ENCODE measurements around the gene OR4D1. TPM values are rescaled to one million over a fixed set of nuclear protein-coding genes. Genes with fewer than 3 reads are reported as not detected.
A peak's percentile ranks its signal among the peaks of the same experiment; 100 is the strongest.

OR4D1 gene
- total and polyA plus RNA-seq, 2 of the 13 experiments (the other 11 are each of a cell fraction or from before 2014, with no cell fraction given): not detected

DNA sequence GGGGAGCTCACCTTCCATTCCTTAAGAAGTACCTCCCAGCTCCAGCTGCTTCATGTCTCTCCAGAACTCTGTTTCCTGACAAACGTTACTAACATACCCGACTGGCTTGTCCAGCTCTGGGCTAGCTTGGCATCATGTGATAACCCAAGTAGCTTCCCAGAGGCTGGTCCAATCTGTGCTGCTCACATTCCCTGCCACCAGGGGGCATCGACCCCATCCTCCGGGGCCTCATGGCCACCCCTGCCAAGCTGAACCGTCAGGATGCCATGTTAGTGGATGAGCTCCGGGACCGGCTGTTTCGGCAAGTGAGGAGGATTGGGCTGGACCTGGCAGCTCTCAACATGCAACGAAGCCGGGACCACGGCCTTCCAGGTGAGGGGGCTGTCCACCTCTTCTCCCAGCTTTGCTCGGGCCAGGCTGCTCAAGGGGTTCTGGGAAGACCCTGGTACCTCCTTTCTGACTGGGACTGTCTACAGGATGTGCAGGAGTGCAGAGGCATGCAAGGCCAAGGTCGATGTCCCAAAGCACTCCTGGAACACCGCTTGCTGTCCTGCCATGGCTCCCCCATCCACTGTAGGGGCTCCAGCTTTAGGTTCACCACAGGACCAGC is 51.9 kb downstream of the OR4D1 start (continued):
- TF ChIP-seq, protein P1, sequence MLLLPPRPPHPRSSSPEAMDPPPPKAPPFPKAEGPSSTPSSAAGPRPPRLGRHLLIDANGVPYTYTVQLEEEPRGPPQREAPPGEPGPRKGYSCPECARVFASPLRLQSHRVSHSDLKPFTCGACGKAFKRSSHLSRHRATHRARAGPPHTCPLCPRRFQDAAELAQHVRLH (CRISPR knock-in tag; IDR thresholded peaks at IDR 0.05; ENCODE audit: borderline replicate concordance, low read depth): no peak
- TF ChIP-seq, protein P2, sequence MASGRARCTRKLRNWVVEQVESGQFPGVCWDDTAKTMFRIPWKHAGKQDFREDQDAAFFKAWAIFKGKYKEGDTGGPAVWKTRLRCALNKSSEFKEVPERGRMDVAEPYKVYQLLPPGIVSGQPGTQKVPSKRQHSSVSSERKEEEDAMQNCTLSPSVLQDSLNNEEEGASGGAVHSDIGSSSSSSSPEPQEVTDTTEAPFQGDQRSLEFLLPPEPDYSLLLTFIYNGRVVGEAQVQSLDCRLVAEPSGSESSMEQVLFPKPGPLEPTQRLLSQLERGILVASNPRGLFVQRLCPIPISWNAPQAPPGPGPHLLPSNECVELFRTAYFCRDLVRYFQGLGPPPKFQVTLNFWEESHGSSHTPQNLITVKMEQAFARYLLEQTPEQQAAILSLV (CRISPR knock-in tag; IDR thresholded peaks at IDR 0.05; ENCODE audit: borderline replicate concordance): no peak
- no peak for TF ChIP-seq ZFP37 (CRISPR knock-in tag; IDR thresholded peaks at IDR 0.05; ENCODE audit: borderline replicate concordance)
- no peak for TF ChIP-seq SOX6 (IDR thresholded peaks at IDR 0.05)
- TF ChIP-seq SOX6 (CRISPR knock-in tag; IDR thresholded peaks at IDR 0.05): no peak
- no peak for TF ChIP-seq DPF2 (CRISPR knock-in tag; IDR thresholded peaks at IDR 0.05; ENCODE audit: borderline replicate concordance, low read depth)
- TF ChIP-seq, protein P3, sequence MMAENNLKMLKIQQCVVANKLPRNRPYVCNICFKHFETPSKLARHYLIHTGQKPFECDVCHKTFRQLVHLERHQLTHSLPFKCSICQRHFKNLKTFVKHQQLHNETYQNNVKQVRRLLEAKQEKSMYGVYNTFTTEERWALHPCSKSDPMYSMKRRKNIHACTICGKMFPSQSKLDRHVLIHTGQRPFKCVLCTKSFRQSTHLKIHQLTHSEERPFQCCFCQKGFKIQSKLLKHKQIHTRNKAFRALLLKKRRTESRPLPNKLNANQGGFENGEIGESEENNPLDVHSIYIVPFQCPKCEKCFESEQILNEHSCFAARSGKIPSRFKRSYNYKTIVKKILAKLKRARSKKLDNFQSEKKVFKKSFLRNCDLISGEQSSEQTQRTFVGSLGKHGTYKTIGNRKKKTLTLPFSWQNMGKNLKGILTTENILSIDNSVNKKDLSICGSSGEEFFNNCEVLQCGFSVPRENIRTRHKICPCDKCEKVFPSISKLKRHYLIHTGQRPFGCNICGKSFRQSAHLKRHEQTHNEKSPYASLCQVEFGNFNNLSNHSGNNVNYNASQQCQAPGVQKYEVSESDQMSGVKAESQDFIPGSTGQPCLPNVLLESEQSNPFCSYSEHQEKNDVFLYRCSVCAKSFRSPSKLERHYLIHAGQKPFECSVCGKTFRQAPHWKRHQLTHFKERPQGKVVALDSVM (CRISPR knock-in tag; IDR thresholded peaks at IDR 0.05): no peak
- no peak for TF ChIP-seq HNF4A (CRISPR knock-in tag; IDR thresholded peaks at IDR 0.05)
- TF ChIP-seq YY1 (IDR thresholded peaks at IDR 0.05; ENCODE audit: insufficient read depth, insufficient replicate concordance, low read depth, low read length): peak; percentile 58
- TF ChIP-seq, protein P4, sequence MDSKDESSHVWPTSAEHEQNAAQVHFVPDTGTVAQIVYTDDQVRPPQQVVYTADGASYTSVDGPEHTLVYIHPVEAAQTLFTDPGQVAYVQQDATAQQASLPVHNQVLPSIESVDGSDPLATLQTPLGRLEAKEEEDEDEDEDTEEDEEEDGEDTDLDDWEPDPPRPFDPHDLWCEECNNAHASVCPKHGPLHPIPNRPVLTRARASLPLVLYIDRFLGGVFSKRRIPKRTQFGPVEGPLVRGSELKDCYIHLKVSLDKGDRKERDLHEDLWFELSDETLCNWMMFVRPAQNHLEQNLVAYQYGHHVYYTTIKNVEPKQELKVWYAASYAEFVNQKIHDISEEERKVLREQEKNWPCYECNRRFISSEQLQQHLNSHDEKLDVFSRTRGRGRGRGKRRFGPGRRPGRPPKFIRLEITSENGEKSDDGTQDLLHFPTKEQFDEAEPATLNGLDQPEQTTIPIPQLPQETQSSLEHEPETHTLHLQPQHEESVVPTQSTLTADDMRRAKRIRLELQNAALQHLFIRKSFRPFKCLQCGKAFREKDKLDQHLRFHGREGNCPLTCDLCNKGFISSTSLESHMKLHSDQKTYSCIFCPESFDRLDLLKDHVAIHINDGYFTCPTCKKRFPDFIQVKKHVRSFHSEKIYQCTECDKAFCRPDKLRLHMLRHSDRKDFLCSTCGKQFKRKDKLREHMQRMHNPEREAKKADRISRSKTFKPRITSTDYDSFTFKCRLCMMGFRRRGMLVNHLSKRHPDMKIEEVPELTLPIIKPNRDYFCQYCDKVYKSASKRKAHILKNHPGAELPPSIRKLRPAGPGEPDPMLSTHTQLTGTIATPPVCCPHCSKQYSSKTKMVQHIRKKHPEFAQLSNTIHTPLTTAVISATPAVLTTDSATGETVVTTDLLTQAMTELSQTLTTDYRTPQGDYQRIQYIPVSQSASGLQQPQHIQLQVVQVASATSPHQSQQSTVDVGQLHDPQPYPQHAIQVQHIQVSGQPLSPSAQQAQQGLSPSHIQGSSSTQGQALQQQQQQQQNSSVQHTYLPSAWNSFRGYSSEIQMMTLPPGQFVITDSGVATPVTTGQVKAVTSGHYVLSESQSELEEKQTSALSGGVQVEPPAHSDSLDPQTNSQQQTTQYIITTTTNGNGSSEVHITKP (CRISPR knock-in tag; IDR thresholded peaks at IDR 0.05; ENCODE audit: low read depth): no peak
- no peak for TF ChIP-seq U2AF2 (IDR thresholded peaks at IDR 0.05; ENCODE audit: low read depth, low read length)
- TF ChIP-seq ZNF253 (CRISPR knock-in tag; IDR thresholded peaks at IDR 0.05; ENCODE audit: borderline replicate concordance): no peak
- no peak for TF ChIP-seq ATAD3A (CRISPR knock-in tag; IDR thresholded peaks at IDR 0.05)
- no peak for TF ChIP-seq SMAD9 (CRISPR knock-in tag; IDR thresholded peaks at IDR 0.05)
- no peak for TF ChIP-seq ZNF564 (CRISPR knock-in tag; IDR thresholded peaks at IDR 0.05)
- TF ChIP-seq SMC3 (IDR thresholded peaks at IDR 0.05; ENCODE audit: low read length): peak; percentile 39; the same call in 1 of the 2 replicates
- peak; percentile 45; the same call in 1 of the 2 replicates for TF ChIP-seq RAD21 (CRISPR knock-in tag; IDR thresholded peaks at IDR 0.05)
- TF ChIP-seq KLF12 (CRISPR knock-in tag; IDR thresholded peaks at IDR 0.05; ENCODE audit: borderline replicate concordance): no peak
- no peak for TF ChIP-seq RARA (CRISPR knock-in tag; IDR thresholded peaks at IDR 0.05)
- no peak for TF ChIP-seq HNRNPH1 (optimal IDR thresholded peaks at IDR 0.05; ENCODE audit: low read depth, low read length)
- peak; percentile 15; the same call in 1 of the 2 replicates for TF ChIP-seq ZNF605 (CRISPR knock-in tag; IDR thresholded peaks at IDR 0.05)
- TF ChIP-seq MIER2 (CRISPR knock-in tag; IDR thresholded peaks at IDR 0.05): 0 out of 2 replicates have a peak, but pooled peaks have one; percentile 31
- TF ChIP-seq MYC (CRISPR knock-in tag; IDR thresholded peaks at IDR 0.05; ENCODE audit: borderline replicate concordance): peak; percentile 40; the same call in 1 of the 2 replicates

All from HepG2 (cell line).